Measurements from ENCODE around the gene PLK5.
"Not testable (repeated sequence)": the region's sequence is repeated elsewhere in the genome, so short reads cannot be mapped to it uniquely, and the experiment has no call there.

PLK5 gene

DNA sequence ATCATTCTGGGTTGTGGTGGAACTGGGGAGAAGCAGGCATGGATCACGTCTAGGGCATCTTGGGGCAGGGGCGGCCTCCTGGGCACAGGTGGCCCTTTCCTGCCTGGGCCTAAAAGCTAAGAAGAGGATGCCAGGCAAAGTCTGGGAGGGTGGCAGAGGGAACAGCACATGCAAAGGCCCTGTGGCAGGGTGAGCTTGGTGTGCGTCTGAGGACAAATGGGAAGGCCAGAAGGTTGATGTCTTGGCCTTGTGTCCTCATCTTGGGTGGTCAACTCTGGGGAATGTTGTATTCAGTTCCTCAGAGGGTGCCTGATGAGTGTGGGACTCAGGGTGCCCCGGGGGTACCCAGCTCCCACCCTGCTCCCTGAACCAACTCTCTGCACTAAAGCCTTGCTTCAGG lies 5.4 kb upstream of the PLK5 start:
- TF ChIP-seq, protein P1, sequence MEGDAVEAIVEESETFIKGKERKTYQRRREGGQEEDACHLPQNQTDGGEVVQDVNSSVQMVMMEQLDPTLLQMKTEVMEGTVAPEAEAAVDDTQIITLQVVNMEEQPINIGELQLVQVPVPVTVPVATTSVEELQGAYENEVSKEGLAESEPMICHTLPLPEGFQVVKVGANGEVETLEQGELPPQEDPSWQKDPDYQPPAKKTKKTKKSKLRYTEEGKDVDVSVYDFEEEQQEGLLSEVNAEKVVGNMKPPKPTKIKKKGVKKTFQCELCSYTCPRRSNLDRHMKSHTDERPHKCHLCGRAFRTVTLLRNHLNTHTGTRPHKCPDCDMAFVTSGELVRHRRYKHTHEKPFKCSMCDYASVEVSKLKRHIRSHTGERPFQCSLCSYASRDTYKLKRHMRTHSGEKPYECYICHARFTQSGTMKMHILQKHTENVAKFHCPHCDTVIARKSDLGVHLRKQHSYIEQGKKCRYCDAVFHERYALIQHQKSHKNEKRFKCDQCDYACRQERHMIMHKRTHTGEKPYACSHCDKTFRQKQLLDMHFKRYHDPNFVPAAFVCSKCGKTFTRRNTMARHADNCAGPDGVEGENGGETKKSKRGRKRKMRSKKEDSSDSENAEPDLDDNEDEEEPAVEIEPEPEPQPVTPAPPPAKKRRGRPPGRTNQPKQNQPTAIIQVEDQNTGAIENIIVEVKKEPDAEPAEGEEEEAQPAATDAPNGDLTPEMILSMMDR (IDR thresholded peaks at IDR 0.05; ENCODE audit: borderline replicate concordance, insufficient read depth, low read depth, low read length), result no peak
- H3K4me3 ChIP-seq (ENCODE audit: low read depth, low read length), result no peak overlapping the region

GRCh38 chr19:1519802-1520201 lies 4.1 kb upstream of the PLK5 start:
- H3K4me3 ChIP-seq (ENCODE audit: low read depth, low read length), result not testable (repeated sequence)

GRCh38 chr19:1520203-1520780 lies 3.6 kb upstream of the PLK5 start:
- H3K4me3 ChIP-seq (ENCODE audit: low read depth, low read length), result no peak overlapping the region

DNA sequence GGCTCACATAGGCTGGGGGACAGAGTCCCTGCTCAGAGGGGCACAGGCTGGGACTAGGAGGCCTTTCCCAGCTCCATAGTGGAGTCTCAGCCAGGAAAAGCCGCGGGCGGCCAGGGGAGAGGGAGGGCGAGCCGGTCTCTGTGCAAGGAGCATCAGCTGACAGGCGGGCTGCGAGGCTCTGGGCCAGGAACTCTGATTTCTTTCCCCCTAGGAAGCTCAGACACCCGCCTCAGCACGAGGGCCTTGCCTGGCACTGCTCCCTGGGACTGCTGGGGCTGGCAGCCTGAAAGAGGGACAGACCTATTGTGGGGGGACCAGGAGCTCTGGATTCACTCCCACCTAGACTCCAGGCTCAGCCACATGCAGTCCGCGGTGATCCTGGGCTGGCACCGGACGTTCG lies 2.2 kb upstream of the PLK5 start:
- TF ChIP-seq, protein P1 (IDR thresholded peaks at IDR 0.05; ENCODE audit: borderline replicate concordance, insufficient read depth, low read depth, low read length), result no peak
- no peak overlapping the region for H3K4me3 ChIP-seq (ENCODE audit: low read depth, low read length)

More at GRCh38 chr19:1520203-1520780, 3.6 kb upstream of the PLK5 start:
- TF ChIP-seq, protein P1 (IDR thresholded peaks at IDR 0.05; ENCODE audit: borderline replicate concordance, insufficient read depth, low read depth, low read length), result no peak

DNA sequence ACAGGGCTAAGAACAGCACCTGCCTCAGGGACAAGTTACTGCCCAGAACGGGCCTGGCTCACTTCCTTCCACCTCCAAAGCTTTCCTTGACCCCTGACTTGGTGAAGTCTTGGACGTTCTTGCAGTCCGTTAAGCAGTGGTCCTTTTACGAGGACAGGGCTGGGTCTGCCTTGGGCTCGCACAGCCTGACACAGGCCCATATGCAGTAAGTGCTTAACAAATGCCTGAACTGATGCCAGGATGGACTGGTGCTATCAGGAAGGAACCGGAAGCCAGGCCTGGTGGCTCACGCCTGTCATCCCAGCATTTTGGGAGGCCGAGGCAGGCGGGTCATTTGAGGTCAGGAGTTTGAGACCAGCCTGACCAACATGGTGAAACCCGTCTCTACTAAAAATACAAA lies 1.8 kb upstream of the PLK5 start:
- TF ChIP-seq, protein P1 (IDR thresholded peaks at IDR 0.05; ENCODE audit: borderline replicate concordance, insufficient read depth, low read depth, low read length), result no peak
- H3K4me3 ChIP-seq (ENCODE audit: low read depth, low read length), result no peak overlapping the region

DNA sequence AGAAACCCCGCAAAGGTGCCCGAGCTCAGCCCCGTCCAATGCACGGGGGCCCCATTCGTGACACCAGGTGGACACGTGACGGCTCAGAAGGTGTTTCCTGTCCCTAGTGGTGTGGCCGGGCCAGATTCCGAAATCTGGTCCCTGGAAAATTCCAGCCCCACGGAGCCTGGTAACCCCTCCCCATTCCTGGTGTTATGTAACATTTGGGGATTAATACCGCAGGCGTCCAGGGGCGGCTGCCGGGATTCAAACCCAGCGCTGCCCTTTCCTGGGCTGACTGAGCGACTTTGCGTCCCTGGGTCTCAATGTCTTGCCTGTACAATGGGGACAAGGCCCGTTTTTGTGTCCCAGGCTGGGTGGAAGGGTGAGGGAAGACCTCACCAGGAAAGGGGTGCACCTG lies 1.0 kb upstream of the PLK5 start:
- no peak overlapping the region for H3K4me3 ChIP-seq (ENCODE audit: low read depth, low read length)
- TF ChIP-seq, protein P1 (IDR thresholded peaks at IDR 0.05; ENCODE audit: borderline replicate concordance, insufficient read depth, low read depth, low read length), result no peak

GRCh38 chr19:1524287-1524971 lies 552 bp downstream of the PLK5 start:
- no peak overlapping the region for H3K4me3 ChIP-seq (ENCODE audit: low read depth, low read length)
- TF ChIP-seq, protein P1 (IDR thresholded peaks at IDR 0.05; ENCODE audit: borderline replicate concordance, insufficient read depth, low read depth, low read length), result no peak

Measured in GM12875 (cell line).